SH-SY5Y (cell line): ENCODE measurements around the gene STRBP.

ENCODE experiments used
- GATA2 ChIP-seq: IDR thresholded peaks from 2 replicates; pipeline ENCODE4 v1.6.1; 2011; ENCODE audit warnings: mild to moderate bottlenecking, low read depth, low read length
- GATA3 ChIP-seq: IDR thresholded peaks from 2 replicates; pipeline ENCODE4 v1.6.1; 2011; ENCODE audit warnings: low read depth, mild to moderate bottlenecking, low read length, moderate library complexity

Gene STRBP

DNA sequence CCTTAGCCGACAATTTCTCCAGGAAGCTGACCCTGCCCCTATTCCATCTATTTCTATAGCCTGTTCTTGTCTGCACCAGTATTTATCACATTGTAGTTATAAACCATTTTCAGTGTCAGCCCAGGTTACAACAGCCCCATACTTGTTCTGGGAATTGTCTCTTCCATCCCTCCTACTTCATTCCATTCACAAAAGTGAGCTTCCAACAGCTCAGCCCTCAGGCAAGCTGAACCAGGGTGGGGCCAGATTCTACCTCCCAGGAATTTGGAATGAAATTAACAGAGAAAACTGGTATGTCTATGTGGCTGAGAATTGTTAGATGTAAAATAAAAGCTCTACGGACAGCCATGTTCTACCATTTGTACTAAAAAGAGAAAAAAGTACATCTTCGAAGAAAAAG is 36.1 kb downstream of the STRBP start:
- no peak for TF ChIP-seq GATA2
- TF ChIP-seq GATA3 = no peak

DNA sequence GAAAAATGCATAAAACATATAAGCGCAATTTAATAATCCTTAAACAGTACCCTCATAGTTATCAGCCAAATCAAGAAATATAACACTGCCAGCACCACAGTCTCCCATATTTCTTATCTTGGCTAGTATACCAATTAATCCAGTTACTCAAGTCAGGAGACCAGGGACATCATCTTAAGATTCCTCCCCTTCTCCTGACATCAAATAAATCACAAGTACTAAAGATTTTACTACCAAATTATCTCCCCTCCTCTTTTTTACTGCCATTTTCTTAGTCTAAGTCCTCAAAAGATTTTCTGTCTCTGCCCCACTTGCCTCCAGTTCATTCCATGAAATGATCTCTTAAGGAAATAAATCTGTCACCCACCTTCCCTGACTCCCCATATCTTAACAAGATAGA is 37.0 kb downstream of the STRBP start:
- TF ChIP-seq GATA3 (no peak), GATA2 (no peak)

DNA sequence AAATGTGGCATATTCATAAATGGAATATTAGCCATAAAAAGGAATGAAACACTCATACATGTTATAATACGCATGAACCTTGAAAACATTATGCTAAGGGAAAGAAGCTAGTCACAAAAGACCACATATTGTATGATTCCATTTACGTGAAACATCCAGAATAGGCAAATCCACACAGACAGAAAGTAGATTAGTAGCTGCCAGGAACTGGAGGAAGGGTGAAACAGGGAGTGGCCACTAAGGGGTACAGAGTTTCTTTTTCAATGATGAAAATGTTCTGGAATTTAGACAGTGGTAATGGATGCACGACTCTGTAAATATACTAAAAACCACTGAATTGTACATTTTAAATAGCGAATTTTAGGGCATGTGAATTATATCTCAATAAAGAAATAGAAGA is 39.4 kb downstream of the STRBP start:
- no peak for TF ChIP-seq GATA2
- TF ChIP-seq GATA3 = no peak

DNA sequence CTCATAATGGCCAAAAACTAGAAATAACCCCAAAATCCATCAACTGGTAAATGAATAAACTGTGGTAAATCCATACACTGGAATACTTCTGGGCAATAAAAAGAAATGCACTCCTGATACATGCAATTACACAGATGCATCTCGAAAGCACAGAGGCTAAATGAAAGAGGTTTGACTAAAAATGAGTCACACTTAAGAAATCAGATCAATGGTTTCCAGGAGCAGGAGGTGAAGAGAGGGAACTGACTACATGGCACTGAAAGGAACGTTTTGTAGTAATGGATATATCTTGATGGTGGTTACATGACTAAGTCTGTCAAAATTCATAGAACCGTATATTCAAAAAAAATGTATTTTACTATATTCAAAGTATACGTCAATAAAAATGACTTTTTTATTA is 42.4 kb downstream of the STRBP start:
- TF ChIP-seq GATA3 = no peak
- no peak for TF ChIP-seq GATA2

DNA sequence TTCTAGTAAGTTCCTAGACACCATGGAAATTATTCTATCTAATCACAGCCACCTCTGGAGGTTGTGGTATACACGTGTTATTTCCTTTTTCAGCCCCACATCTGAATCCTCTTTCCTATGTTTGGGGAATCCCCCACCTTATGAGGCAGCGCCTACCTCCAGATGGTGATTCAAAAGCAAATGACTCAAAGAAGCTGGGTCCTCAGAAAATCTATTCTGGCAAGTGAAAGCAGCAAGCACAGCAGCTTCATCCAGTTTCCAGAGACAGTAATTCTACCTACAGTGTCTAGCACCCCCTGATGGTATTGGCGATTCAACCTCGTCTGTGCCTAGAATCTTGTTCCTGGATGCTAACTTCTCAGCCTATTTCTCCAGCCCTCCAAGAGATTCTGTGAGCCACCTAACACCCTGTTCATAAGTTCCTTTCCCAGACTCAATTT is 43.0 kb downstream of the STRBP start:
- TF ChIP-seq GATA3 (no peak), GATA2 (no peak)

DNA sequence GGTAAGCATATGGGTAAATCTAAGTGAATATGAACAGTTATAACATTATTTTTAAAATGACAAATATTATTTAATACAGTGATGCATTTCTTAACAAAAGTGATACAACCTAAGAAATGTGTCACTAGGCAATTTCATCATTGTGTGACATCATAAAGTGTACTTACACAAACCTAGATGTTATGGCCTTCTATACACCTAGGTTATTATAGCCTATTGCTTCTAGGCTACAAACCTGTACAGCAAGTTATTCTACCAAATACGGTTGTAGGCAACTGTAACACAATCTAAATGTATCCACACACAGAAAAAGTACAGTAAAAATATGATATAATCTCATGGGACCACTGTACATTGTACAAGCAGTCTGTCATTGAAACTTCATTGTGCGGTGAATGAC is 48.3 kb downstream of the STRBP start:
- TF ChIP-seq GATA3 (no peak), GATA2 (no peak)

DNA sequence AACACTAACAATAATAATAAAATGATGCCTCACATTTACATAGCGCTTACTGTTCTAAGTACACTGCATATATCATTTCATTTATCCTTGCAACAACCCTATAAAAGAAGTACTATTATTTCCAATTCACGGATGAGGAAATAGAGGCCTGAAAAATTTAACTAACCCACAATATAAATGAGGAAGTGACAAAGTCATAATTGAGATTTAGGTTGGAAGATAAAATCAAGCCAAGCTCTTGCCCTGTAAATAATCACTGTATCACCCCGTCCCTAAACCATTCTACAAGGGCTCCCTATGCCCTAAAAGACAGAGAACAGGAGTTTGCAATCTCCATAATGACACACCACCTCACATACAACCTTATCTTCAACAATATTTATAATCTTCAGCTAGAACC is 49.6 kb downstream of the STRBP start:
- TF ChIP-seq GATA2 (no peak), GATA3 (no peak)

DNA sequence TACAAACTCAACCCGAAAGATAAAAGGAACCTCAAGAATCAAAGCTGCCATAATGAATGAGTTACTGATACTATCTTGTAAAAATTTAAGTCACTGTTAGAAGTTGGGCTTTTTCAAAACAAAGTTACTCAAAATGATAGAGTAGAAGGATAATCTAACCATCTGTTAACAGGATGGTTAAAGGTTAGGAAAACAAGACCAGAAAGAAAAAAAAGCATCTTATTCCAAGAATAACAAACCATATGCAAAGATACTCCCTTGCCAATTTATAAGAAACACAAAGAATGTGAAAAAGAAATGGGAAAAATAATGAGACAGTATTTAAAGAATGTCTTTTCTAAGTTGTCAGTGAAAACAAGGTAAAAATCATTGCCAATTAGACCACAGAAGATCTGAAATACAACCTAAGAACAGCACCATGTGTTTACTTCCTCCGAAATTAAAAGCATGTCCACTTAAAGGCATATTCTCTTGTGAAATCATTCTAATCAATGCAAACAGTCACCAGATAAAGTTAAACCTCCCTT is 51.2 kb downstream of the STRBP start:
- TF ChIP-seq GATA3 (no peak), GATA2 (no peak)

DNA sequence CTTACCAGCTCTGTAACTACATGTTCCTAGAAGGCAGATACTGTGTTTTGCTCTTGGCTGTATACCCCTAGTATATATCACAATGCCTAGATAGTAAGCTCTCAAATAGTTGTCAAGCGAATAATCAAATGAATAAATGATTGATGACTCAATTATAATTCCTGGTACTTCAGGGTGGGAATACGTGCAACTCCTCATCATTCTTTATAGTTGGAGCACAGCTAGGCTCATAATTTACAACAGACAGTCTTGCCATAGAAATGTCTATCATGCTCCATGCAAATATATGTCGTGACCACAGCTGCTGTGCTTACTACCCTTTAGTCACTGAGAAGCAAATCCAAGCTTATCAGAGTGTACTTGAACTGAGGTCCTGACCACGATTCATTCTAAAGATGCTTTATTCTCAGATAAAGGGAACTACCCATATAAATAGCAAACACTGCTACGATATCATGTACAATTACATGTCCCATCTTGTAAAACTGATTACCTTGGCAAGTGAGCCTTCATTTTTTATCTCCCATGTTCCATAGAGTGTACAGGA is 52.1 kb downstream of the STRBP start:
- no peak for TF ChIP-seq GATA2
- TF ChIP-seq GATA3 = no peak

DNA sequence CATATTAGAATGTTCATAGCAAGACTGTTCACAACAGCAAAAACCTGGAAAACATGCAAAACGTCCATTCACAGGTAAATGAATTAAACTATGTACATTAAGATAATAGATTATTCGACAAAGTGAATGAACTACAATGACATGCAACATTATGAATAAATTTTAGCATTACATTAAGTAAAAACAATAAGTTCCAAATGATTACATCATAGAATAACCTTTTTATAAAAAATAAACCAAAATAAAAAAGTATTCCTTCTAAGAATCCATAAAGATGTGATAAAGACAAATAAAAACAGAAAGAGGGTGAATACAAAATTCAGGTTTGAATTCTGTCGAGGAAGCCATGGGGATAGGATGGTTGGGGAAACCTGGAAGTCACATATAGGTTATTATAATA is 57.3 kb downstream of the STRBP start:
- no peak for TF ChIP-seq GATA3
- TF ChIP-seq GATA2 = no peak

DNA sequence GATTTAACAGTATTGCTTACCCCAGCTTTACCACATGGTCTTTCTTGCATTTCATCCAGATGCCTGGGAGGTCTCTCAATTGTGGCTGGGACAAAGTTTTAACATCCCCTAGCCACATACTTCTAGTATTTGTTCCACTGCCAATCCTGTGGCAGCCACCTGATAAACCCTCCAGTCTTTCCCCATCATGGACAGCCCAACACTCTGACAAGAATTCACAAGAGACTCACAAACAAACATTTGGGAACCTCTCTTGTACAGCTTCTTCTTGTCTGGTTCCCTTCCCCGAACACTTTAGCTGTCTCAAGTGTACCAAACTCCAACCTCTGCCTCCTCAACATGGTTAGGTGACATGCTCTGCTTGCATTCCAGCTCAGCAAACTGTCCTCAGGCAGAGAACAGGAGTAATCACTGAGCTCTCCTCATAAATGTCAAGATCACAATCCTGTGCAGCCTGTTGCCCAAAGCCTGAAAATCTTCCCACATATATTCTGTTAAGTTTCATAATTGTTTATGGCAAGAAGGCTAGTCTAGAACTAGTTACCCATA is 59.7 kb downstream of the STRBP start:
- TF ChIP-seq GATA3 (no peak), GATA2 (no peak)

DNA sequence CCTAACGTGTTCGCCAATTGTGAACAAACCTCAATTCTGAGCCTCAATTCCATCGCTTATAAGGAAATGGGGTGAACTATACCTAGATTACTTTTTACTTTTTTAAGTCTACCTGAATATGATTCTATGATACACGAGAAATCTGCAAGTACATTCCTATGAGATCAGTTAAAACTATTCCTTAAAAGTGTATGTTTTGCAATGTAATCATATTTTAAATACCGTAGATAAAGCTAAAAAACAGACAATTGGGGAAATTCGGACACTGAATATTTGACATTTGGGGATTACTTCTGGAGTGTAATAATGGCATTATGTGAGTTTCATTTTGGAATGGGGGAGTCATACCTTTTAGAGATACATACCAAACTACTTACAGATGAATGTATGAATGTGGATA is 62.3 kb downstream of the STRBP start:
- TF ChIP-seq GATA2 (no peak), GATA3 (no peak)

DNA sequence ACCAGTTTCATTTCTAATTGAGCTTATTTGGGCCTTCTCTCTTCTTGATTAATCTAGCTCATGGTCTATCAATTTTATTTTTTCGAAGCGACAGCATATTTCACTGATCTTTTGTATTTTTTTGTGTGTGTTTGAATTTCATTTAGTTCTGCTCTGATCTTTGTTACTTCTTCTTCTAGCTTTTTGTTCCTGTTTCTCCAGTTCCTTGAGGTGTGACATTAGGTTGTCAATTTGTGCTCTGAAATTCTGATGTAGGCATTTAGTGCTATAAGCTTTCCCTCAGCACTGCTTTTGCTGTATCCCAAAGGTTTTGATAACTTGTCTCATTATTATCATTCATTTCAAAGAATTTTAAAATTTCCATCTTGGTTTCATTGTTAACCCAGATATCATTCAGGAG is 67.3 kb downstream of the STRBP start:
- no peak for TF ChIP-seq GATA2
- TF ChIP-seq GATA3 = no peak

DNA sequence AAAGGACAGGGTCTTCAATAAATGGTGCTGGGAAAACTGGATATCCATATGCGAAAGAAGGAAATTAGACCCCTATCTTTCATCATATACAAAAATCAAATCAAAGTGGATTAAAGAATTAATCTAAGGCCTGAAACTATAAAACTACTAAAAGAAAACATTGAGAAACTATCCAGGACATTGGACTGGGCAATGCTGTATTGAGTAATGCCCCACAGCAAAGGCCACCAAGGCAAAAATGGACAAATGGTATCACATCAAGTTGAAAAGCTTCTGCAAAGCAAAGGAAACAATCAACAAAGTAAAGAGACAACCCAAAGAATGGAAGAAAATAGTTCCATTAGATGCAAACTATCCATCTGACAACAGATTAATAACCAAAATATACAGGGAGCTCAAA is 72.3 kb downstream of the STRBP start:
- TF ChIP-seq GATA2 = no peak
- no peak for TF ChIP-seq GATA3

DNA sequence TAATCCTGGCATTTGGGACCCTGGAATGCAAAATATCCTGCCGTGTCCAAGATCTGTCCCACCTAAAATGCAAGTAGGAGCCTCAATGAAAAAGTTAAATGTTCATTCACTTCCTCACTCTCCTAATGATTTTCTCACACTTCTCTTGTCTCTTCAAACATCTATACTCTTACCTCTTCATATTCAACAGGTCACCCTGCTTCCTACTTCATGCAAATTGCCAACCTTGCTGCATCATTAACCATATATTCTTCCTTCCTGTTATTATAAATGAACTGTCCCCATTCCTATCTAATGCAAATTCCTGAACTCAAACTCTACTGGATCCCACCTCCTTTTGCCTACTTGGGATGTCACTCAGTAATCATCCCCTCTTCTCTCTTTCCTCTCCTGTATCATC is 74.4 kb downstream of the STRBP start:
- TF ChIP-seq GATA3 (no peak), GATA2 (no peak)

DNA sequence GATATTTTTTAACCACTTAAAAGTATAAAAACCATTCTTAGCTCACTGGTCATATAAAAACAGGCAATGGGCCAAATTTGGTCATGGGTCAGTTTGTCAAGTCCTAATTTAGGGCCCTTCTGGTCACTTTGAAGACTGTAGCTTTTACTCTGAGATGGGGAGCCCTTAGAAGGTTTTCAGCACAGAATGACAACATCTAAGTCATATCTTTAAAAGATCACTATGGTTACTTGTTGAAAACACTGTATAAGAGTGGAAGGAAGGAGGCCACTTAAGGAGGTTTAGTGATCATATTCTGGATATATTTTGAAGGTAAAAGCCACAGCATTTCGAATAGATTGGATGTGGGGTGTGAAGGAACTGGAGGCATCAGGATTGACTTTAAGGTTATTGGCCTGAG is 76.7 kb downstream of the STRBP start:
- TF ChIP-seq GATA2 = no peak
- TF ChIP-seq GATA3 = no peak

DNA sequence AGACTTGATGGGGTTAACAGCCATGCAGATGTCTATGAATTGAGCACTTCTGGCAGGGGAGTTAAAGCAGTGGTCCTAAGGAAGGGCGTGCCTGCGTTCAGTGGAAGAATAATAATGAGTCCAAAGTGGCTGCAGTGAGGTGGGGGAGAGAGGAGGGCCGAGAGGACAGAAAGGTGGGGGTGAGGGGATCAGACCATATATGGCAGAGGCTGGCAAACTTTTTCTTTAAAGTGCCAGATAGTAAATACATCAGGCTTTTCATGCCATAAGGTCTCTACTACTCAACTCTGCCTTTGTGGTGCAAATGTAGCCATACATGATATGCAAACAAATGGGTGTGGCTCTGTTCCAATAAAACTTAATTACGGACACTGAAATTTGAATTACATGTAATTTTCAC is 77.1 kb downstream of the STRBP start:
- no peak for TF ChIP-seq GATA2
- no peak for TF ChIP-seq GATA3
